PC-9 (cell line): ENCODE results near the gene CAPN15. TPM values are rescaled to one million over a fixed set of nuclear protein-coding genes. Genes with fewer than 3 reads are reported as not detected.
A peak's percentile ranks its signal among the peaks of the same experiment; 100 is the strongest.

Experiments used
- BruUV-seq: library from RNA; stranded (reverse); fragments of 400-500 nt; replicated peaks from 2 replicates; lab custom pipeline; 2021; lab: Mats Ljungman, UMichigan
- CTCF ChIA-PET: fragments of 300-600 bp; sonication (Branson Sonifier 250); formaldehyde crosslinking; loops from one replicate; lab custom pipeline; 2022; ENCODE audit warnings: antibody characterized with exemption; lab: Charles Lee
- POLR2A ChIA-PET: fragments of 300-600 bp; sonication (Branson Sonifier 250); formaldehyde crosslinking; loops from one replicate; lab custom pipeline; 2022; ENCODE audit warnings: antibody characterized with exemption; ENCODE audit not compliant: unreplicated experiment; lab: Charles Lee
- DNase-seq, 2 experiments: peaks; one replicate each; pipeline versions ENCODE4 v3.0.0 to v3.0.0-alpha.2; 2015 to 2022; ENCODE audit warnings: mixed read lengths in 1 of 2
- H2AFZ ChIP-seq: fragments of 200-600 bp; sonication (generic); 2 replicates; pipeline ENCODE4 v1.8.1; 2017; ENCODE audit warnings: antibody characterized with exemption
- H3F3A ChIP-seq: fragments of 200-600 bp; sonication (generic); 2 replicates; pipeline ENCODE4 v1.8.1; 2017; ENCODE audit warnings: antibody characterized with exemption, mild to moderate bottlenecking, low read depth; ENCODE audit not compliant: insufficient read depth
- H3K27ac ChIP-seq: fragments of 200-600 bp; sonication (generic); 2 replicates; pipeline ENCODE4 v1.6.1; 2016; ENCODE audit warnings: mixed run types
- H3K27me3 ChIP-seq: fragments of 200-600 bp; sonication (generic); 2 replicates; pipeline ENCODE4 v1.6.1; 2016; ENCODE audit warnings: low read depth, mixed run types; ENCODE audit not compliant: insufficient read depth
- H3K36me3 ChIP-seq: fragments of 200-600 bp; sonication (generic); 2 replicates; pipeline ENCODE4 v1.6.1; 2016; ENCODE audit warnings: low read depth, mixed run types
- H3K4me1 ChIP-seq: fragments of 200-600 bp; sonication (generic); replicated peaks from 2 replicates; pipeline ENCODE4 v1.6.1; 2016; ENCODE audit warnings: mixed run types; ENCODE audit not compliant: insufficient read depth
- H3K4me2 ChIP-seq: fragments of 200-600 bp; sonication (generic); 2 replicates; pipeline ENCODE4 v1.6.1; 2017; ENCODE audit warnings: mixed run types
- H3K4me3 ChIP-seq: fragments of 200-600 bp; sonication (generic); 2 replicates; pipeline ENCODE4 v1.6.1; 2016; ENCODE audit warnings: mixed run types
- H3K79me2 ChIP-seq: fragments of 200-600 bp; sonication (generic); 2 replicates; pipeline ENCODE4 v1.6.1; 2017; ENCODE audit warnings: low read depth, mixed run types
- H3K9me2 ChIP-seq: fragments of 200-600 bp; sonication (generic); 2 replicates; pipeline ENCODE4 v1.8.1; 2017; ENCODE audit warnings: mild to moderate bottlenecking; ENCODE audit not compliant: insufficient read depth
- H3K9me3 ChIP-seq: fragments of 200-600 bp; sonication (generic); 2 replicates; pipeline ENCODE4 v1.8.1; 2016; ENCODE audit warnings: low read depth; ENCODE audit not compliant: insufficient read depth
- H4K20me1 ChIP-seq: fragments of 200-600 bp; sonication (generic); 2 replicates; pipeline ENCODE4 v1.8.1; 2017; ENCODE audit not compliant: insufficient read depth
- EZH2 ChIP-seq: fragments of 200-600 bp; sonication (generic); IDR thresholded peaks from 2 replicates; pipeline ENCODE4 v1.8.0; 2017; ENCODE audit warnings: antibody characterized with exemption, low read depth
- intact Hi-C: fragments of 100-400 bp; cut with micrococcal nuclease; formaldehyde crosslinking; loops from one replicate; pipeline ENCODE4 v1.10.0; 2022; ENCODE audit not compliant: unreplicated experiment
- total RNA-seq: library from RNA; stranded (reverse); gene quantifications from 2 replicates; pipeline ENCODE4 v1.2.3, GENCODE V29; 2021
- TF ChIP-seq, protein P1 (sequence below): fragments of 200-600 bp; sonication (generic); conservative IDR thresholded peaks from 2 replicates; pipeline ENCODE4 v1.6.1; 2017; ENCODE audit warnings: mixed run types, antibody characterized with exemption, mild to moderate bottlenecking, moderate library complexity

The CAPN15 gene
- total RNA-seq, 1 experiment from 2014 or later, result 66.8 TPM

GRCh38 chr16:522320-523096 is 5.0 kb upstream of the CAPN15 start:
- no TSS peak for BruUV-seq
- CTCF ChIA-PET, result interaction anchor here (0.7 kb wide), 1 partner anchor 123 kb away, joined by 4 read pairs; no protein-coding TSS in a partner anchor
- H3K27ac ChIP-seq, result no peak overlapping the region
- TF ChIP-seq, protein P1, sequence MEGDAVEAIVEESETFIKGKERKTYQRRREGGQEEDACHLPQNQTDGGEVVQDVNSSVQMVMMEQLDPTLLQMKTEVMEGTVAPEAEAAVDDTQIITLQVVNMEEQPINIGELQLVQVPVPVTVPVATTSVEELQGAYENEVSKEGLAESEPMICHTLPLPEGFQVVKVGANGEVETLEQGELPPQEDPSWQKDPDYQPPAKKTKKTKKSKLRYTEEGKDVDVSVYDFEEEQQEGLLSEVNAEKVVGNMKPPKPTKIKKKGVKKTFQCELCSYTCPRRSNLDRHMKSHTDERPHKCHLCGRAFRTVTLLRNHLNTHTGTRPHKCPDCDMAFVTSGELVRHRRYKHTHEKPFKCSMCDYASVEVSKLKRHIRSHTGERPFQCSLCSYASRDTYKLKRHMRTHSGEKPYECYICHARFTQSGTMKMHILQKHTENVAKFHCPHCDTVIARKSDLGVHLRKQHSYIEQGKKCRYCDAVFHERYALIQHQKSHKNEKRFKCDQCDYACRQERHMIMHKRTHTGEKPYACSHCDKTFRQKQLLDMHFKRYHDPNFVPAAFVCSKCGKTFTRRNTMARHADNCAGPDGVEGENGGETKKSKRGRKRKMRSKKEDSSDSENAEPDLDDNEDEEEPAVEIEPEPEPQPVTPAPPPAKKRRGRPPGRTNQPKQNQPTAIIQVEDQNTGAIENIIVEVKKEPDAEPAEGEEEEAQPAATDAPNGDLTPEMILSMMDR, result no peak
- TF ChIP-seq EZH2, result no peak
- intact Hi-C loops, result no loop called here
- peaks cover 28% of the 10 kb centered on the region for H3K79me2 ChIP-seq
- no peaks in the 10 kb centered on the region for H3K36me3 ChIP-seq
- H2AFZ ChIP-seq, result no peak overlapping the region
- peaks cover 30% of the 10 kb centered on the region for H4K20me1 ChIP-seq
- no peak for DNase-seq
- H3K9me2 ChIP-seq, result no peaks in the 10 kb centered on the region
- peaks cover 27% of the 10 kb centered on the region for H3F3A ChIP-seq
- peaks cover 23% of the 10 kb centered on the region for H3K4me1 ChIP-seq
- no peaks in the 10 kb centered on the region for H3K9me3 ChIP-seq
- no peak overlapping the region for H3K4me3 ChIP-seq
- POLR2A ChIA-PET, result no interaction called here
- no peaks in the 10 kb centered on the region for H3K27me3 ChIP-seq
- H3K4me2 ChIP-seq, result no peak overlapping the region

DNA sequence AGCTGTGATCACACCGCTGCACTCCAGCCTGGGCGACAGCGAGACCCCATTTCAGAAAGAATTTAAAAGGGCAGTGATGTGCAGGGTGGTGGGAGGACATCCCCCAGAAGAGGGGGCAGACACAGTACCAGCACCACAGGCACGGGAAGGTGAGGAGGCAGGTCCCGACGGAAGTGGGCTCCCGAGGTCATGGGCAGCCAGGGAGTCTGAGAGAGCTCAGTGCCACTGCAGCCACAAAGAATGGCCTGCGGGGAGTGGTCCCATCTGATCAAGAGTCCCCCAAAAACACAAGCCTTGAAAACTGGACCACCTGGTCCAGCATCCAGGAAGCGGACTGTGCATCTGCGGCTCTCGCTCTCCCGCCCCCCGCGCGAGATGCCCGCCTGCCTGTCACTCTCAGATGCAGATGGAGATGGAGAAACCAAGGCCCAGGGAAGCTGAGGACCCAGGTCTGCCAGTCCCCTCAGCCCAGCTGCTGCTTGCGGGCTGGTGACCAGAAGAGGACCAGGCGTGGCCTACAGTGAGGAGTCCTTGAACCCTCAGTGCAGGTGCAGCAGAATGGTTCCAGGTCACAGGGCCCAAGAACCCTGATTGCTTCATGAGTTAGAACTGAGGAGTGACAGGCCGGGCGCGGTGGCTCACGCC is 4.3 kb upstream of the CAPN15 start:
- H3K27me3 ChIP-seq, result no peaks in the 10 kb centered on the region
- H3K36me3 ChIP-seq, result no peaks in the 10 kb centered on the region
- H3K9me2 ChIP-seq, result no peaks in the 10 kb centered on the region
- intact Hi-C loops, result no loop called here
- no peak overlapping the region for H3K4me2 ChIP-seq
- H4K20me1 ChIP-seq, result peaks cover 30% of the 10 kb centered on the region
- peaks cover 28% of the 10 kb centered on the region for H3F3A ChIP-seq
- H3K79me2 ChIP-seq, result peaks cover 30% of the 10 kb centered on the region
- H3K27ac ChIP-seq, result no peak overlapping the region
- peaks cover 23% of the 10 kb centered on the region for H3K4me1 ChIP-seq
- TF ChIP-seq, protein P1, result no peak
- no peak for TF ChIP-seq EZH2
- ChIA-PET CTCF (interaction anchor here (0.7 kb wide), 1 partner anchor 122 kb away, joined by 4 read pairs; no protein-coding TSS in a partner anchor), POLR2A (no interaction called here)
- no peak overlapping the region for H2AFZ ChIP-seq
- no peak overlapping the region for H3K4me3 ChIP-seq
- H3K9me3 ChIP-seq, result no peaks in the 10 kb centered on the region
- BruUV-seq, result no TSS peak
- DNase-seq, result no peak

DNA sequence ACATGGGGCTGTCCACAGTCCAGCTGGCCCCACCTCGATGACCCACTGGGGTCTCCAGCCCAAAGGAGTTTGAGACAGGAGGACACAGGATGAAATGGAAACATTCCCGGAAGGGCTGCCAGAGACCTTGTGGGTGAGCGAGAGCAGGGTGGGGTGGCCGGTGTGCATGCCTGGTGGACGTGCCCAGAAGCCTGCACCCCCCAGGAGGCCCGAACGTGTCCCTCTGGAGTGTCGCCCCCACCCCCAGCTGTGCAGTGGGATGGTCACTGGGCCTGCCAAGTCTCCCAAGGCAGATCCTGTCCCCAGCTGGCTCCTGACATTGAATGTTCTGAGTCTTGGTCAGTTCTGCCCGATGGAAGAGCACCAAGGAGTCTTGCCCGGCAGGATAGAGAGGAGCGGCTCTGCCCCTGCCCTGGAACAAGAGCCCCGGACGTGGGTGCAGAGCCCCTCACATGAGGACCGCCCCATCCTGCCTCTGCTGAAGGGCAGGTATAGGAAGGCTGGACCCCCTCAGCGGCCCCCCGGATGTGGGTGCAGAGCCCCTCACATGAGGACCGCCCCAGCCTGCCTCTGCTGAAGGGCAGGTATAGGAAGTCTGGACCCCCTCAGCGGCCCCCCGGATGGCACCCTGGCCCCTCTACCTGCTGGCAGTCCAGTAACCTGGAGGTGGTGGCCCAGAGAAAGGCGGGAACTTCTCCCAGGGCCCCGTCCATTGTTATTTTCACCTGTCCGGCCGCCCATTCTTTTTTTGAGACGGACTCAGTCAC is 3.1 kb upstream of the CAPN15 start:
- H3K36me3 ChIP-seq, result no peaks in the 10 kb centered on the region
- BruUV-seq, result no TSS peak
- peak overlapping the region; percentile 100 for H3K4me2 ChIP-seq
- H3K4me3 ChIP-seq, result no peak overlapping the region
- H2AFZ ChIP-seq, result no peak overlapping the region
- H3F3A ChIP-seq, result peaks cover 40% of the 10 kb centered on the region
- H3K4me1 ChIP-seq, result peaks cover 28% of the 10 kb centered on the region
- ChIA-PET POLR2A (no interaction called here), CTCF (no interaction called here)
- H3K27me3 ChIP-seq, result no peaks in the 10 kb centered on the region
- peaks cover 38% of the 10 kb centered on the region for H4K20me1 ChIP-seq
- H3K79me2 ChIP-seq, result peaks cover 42% of the 10 kb centered on the region
- DNase-seq, result no peak
- intact Hi-C loops, result loop anchor here (5.0 kb wide), 2 partner anchors 97 to 158 kb away; partner anchors contain the start of genes JMJD8, RAB11FIP3 and STUB1
- no peaks in the 10 kb centered on the region for H3K9me2 ChIP-seq
- H3K9me3 ChIP-seq, result no peaks in the 10 kb centered on the region
- no peak for TF ChIP-seq EZH2
- TF ChIP-seq, protein P1, result no peak
- H3K27ac ChIP-seq, result peak overlapping the region; percentile 78; the same call in 1 of the 2 replicates
